HepG2 (cell line): ENCODE measurements around the gene HOXA7. TPM values are rescaled to one million over a fixed set of nuclear protein-coding genes. Genes with fewer than 3 reads are reported as not detected.

Experiments used
- AFF4 ChIP-seq: sonication (generic); formaldehyde crosslinking; IDR thresholded peaks from 2 replicates; pipeline ENCODE4 v1.4.0; 2020; ENCODE audit warnings: missing genetic modification reagents
- ARNTL ChIP-seq: sonication (generic); formaldehyde crosslinking; IDR thresholded peaks from 2 replicates; pipeline ENCODE4 v1.4.0; 2020; ENCODE audit warnings: mild to moderate bottlenecking, missing genetic modification reagents
- FOXP4 ChIP-seq: sonication (generic); formaldehyde crosslinking; IDR thresholded peaks from 2 replicates; pipeline ENCODE4 v1.4.0; 2020; ENCODE audit warnings: missing genetic modification reagents
- HINFP ChIP-seq: sonication (generic); formaldehyde crosslinking; IDR thresholded peaks from 2 replicates; pipeline ENCODE4 v1.4.0; 2020; ENCODE audit warnings: low read depth, mild to moderate bottlenecking, missing genetic modification reagents
- KAT8 ChIP-seq: IDR thresholded peaks from 2 replicates; pipeline ENCODE4 v1.6.1; 2016; ENCODE audit warnings: missing genetic modification reagents, missing compliant biosample characterization
- MXI1 ChIP-seq: IDR thresholded peaks from 3 replicates; pipeline ENCODE4 v1.6.1; 2012; ENCODE audit warnings: low read depth, low read length, inconsistent platforms, borderline replicate concordance
- MYNN ChIP-seq: sonication (generic); formaldehyde crosslinking; IDR thresholded peaks from 2 replicates; pipeline ENCODE4 v1.4.0; 2020; ENCODE audit warnings: mild to moderate bottlenecking, low read depth, missing genetic modification reagents
- TFDP1 ChIP-seq: IDR thresholded peaks from 2 replicates; pipeline ENCODE4 v1.6.1; 2016; ENCODE audit warnings: missing compliant biosample characterization, missing genetic modification reagents, borderline replicate concordance
- ZBTB2 ChIP-seq: sonication (generic); formaldehyde crosslinking; IDR thresholded peaks from 2 replicates; pipeline ENCODE4 v1.8.0; 2022; ENCODE audit warnings: low read depth, missing genetic modification reagents
- ZBTB4 ChIP-seq: sonication (generic); formaldehyde crosslinking; IDR thresholded peaks from 2 replicates; pipeline ENCODE4 v1.4.0; 2020; ENCODE audit warnings: missing genetic modification reagents, mild to moderate bottlenecking, borderline replicate concordance
- ZFP36 ChIP-seq: fragments of 150-350 bp; IDR thresholded peaks from 2 replicates; pipeline ENCODE4 v1.6.1; 2018; ENCODE audit warnings: borderline replicate concordance, low read length, low read depth; ENCODE audit not compliant: partially characterized antibody
- ZNF260 ChIP-seq: sonication (generic); formaldehyde crosslinking; IDR thresholded peaks from 2 replicates; pipeline ENCODE4 v1.4.0; 2020; ENCODE audit warnings: missing genetic modification reagents, low read depth, mild to moderate bottlenecking, borderline replicate concordance
- ZNF30 ChIP-seq: sonication (generic); formaldehyde crosslinking; IDR thresholded peaks from 2 replicates; pipeline ENCODE4 v1.5.0; 2020; ENCODE audit warnings: mild to moderate bottlenecking, missing genetic modification reagents
- polyA plus RNA-seq, 8 experiments: library from polyadenylated mRNA; depleted of rRNA in 3 of 8; stranded (reverse) in 7 of 8; unstranded in 1 of 8; fragments of >200 nt; fragmentation: Illumina TruSeq in 4 of 8; extraction: Trizol in 4 of 8; gene quantifications; 2 replicates each; pipeline versions ENCODE4 v1.2.1 to v1.2.3, GENCODE V29; 2011 to 2016; ENCODE audit warnings: low read depth in 4 of 8, missing spikeins in 1 of 8, mixed read lengths in 1 of 8; ENCODE audit not compliant: insufficient read depth in 1 of 8
- total RNA-seq, 5 experiments: library from RNA; depleted of rRNA; stranded (reverse); fragments of >200 nt; fragmentation: Illumina TruSeq; extraction: Trizol; gene quantifications; 2 replicates each; pipeline ENCODE4 v1.2.3, GENCODE V29; 2016; ENCODE audit warnings: low read depth in 1 of 5

HOXA7 gene
- total and polyA plus RNA-seq, 2 of the 13 experiments (the other 11 are each of a cell fraction or from before 2014, with no cell fraction given) = 0.05 TPM; not detected in 1

- TF ChIP-seq ZNF260 (CRISPR knock-in tag) (no peak), ARNTL (peak; percentile 13; the same call in 1 of the 2 replicates), MXI1 (peak; percentile 57; the same call in 1 of the 3 replicates), AFF4 (CRISPR knock-in tag) (no peak), KAT8 (CRISPR knock-in tag) (peak; percentile 86), ZBTB4 (CRISPR knock-in tag) (peak; percentile 75; the same call in 1 of the 2 replicates), TFDP1 (peak; percentile 94), MYNN (CRISPR knock-in tag) (no peak), HINFP (CRISPR knock-in tag) (no peak), FOXP4 (peak; percentile 52; the same call in 1 of the 2 replicates), ZNF30 (CRISPR knock-in tag) (no peak), ZBTB2 (CRISPR knock-in tag) (0 out of 2 replicates have a peak, but pooled peaks have one; percentile 24), ZFP36 (no peak)
These were observed 25.7 kb downstream of the HOXA7 start, which contains the start of gene HOXA4 (continued) for GRCh38 chr7:27130540-27131389.
